Left ventricle myocardium inferior (tissue), 1 donor: ENCODE measurements around the gene ADCK2. TPM values are rescaled to one million over a fixed set of nuclear protein-coding genes. Genes with fewer than 3 reads are reported as not detected.
"Not testable (repeated sequence)": the region's sequence is repeated elsewhere in the genome, so short reads cannot be mapped to it uniquely, and the experiment has no call there.

ENCODE experiments used
- DNase-seq: peaks from one replicate; pipeline ENCODE4 v3.0.0-alpha.2; 2020
- H3K27ac ChIP-seq: fragments of 200-600 bp; replicated peaks from 2 replicates; pipeline ENCODE4 v1.8.0; 2021
- H3K27me3 ChIP-seq: fragments of 200-600 bp; 2 replicates; pipeline ENCODE4 v1.8.0; 2021; ENCODE audit warnings: low read depth
- H3K36me3 ChIP-seq: fragments of 200-600 bp; 2 replicates; pipeline ENCODE4 v1.8.0; 2021
- H3K4me1 ChIP-seq: fragments of 200-600 bp; 2 replicates; pipeline ENCODE4 v1.8.0; 2021
- H3K4me3 ChIP-seq: fragments of 200-600 bp; 2 replicates; pipeline ENCODE4 v1.8.0; 2021; ENCODE audit warnings: mild to moderate bottlenecking, moderate library complexity
- H3K9me3 ChIP-seq: fragments of 200-600 bp; replicated peaks from 2 replicates; pipeline ENCODE4 v1.8.0; 2021
- CTCF ChIP-seq: fragments of 200-600 bp; IDR thresholded peaks from 2 replicates; pipeline ENCODE4 v1.8.0; 2021; ENCODE audit warnings: antibody characterized with exemption, mild to moderate bottlenecking, borderline replicate concordance
- intact Hi-C: fragments of 100-400 bp; cut with micrococcal nuclease; formaldehyde crosslinking; loops from one replicate; pipeline ENCODE4 v1.11.0; 2022
- total RNA-seq: library from RNA; stranded (reverse); fragmentation: NEBNext Ultra II Directional; extraction: Animal tissue kit (Norgen Biotek cat#: 25700); gene quantifications from one replicate; pipeline ENCODE4 v1.2.1, GENCODE V29; 2021
- donor health status: DM: no; HTN: yes; CAD: no; lungs with severe emphysema.

Gene ADCK2
- total RNA-seq, 1 donor from 2014 or later, result 8.5 TPM

GRCh38 chr7:140655511-140656408, 17.0 kb upstream of the ADCK2 start:
- Histone ChIP-seq H3K9me3 (no peaks in the 10 kb centered on the region), H3K4me1 (peaks cover 34% of the 10 kb centered on the region), H3K36me3 (no peaks in the 10 kb centered on the region), H3K4me3 (peak overlapping the region; percentile 39), H3K27ac (peak overlapping the region; percentile 50), H3K27me3 (no peaks in the 10 kb centered on the region)
- no peak for TF ChIP-seq CTCF
- no peak for DNase-seq
- intact Hi-C loops, result no loop called here

DNA sequence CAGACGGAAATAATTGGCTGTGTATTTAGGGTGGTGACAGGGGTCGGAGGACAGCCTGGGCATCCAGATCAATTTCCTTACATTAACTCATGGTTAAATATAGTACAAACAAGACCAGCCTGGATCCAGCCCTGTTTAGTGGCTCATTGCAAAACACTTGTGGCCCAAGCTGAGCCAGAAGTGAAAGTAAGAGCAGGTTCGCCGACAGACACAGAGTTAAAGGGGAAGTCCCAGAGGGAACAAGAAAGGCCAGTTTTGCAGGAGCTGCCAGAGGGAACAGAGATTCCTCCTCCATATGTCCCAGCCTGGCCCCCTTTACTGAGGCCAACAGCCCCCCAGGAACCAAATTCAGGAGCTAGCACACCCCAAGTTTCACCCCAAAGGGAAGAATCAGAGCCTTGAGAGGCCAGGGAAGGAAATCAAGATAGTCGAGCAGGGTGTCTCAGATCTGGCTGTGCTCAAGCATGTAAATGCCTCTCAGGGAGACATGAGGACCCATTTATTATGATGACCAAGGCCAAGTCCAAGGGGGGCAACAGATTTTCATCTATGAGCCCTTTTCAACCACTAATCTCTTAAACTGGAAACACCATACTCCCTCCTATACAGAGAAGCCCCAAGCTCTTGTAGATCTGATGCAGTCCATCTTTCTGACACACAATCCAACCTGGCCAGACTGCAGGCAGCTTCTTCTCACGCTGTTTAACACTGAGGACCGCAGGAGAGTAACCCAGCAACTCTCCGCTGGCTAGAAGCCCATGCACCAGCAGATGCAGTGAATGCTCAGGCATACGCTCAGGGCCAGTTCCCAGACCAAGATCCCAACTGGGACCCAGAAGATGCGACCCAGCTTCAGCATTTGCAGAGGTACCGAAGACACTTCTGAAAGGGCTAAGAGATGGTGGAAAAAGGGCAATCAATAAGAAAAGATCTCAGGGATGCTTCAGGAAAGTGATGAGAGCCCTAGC, 15.9 kb upstream of the ADCK2 start:
- Histone ChIP-seq H3K27ac (peak overlapping the region; percentile 50), H3K4me3 (peak overlapping the region; percentile 39), H3K9me3 (no peaks in the 10 kb centered on the region), H3K4me1 (peaks cover 28% of the 10 kb centered on the region), H3K27me3 (no peaks in the 10 kb centered on the region), H3K36me3 (no peaks in the 10 kb centered on the region)
- no peak for DNase-seq
- intact Hi-C loops, result no loop called here
- no peak for TF ChIP-seq CTCF

GRCh38 chr7:140657891-140658290, 14.9 kb upstream of the ADCK2 start:
- intact Hi-C loops, result no loop called here
- Histone ChIP-seq H3K4me1 (peaks cover 27% of the 10 kb centered on the region), H3K9me3 (no peaks in the 10 kb centered on the region), H3K4me3 (no peak overlapping the region), H3K27me3 (no peaks in the 10 kb centered on the region), H3K36me3 (no peaks in the 10 kb centered on the region), H3K27ac (no peak overlapping the region)
- no peak for TF ChIP-seq CTCF
- no peak for DNase-seq

DNA sequence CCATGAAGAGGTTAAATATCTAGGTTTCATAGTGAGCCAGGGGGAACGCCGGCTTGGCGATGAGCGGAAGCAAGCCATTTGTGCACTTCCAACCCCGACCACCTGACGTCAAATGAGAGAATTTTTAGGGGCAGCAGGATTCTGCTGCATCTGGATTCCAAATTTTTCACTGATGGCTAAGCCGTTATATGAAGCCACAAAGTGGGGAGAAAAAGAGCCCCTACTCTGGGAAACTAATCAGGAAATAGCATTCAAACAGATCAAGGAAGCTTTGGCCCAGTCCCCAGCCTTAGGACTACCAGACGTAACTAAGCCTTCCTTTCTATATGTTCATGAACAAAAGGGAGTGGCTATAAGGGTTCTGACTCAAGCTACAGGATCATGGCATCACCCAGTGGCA, 12.9 kb upstream of the ADCK2 start:
- Histone ChIP-seq H3K4me3 (no peak overlapping the region), H3K9me3 (no peaks in the 10 kb centered on the region), H3K27me3 (no peaks in the 10 kb centered on the region), H3K36me3 (no peaks in the 10 kb centered on the region), H3K4me1 (peaks cover 18% of the 10 kb centered on the region), H3K27ac (no peak overlapping the region)
- TF ChIP-seq CTCF, result no peak
- intact Hi-C loops, result no loop called here
- DNase-seq, result no peak

DNA sequence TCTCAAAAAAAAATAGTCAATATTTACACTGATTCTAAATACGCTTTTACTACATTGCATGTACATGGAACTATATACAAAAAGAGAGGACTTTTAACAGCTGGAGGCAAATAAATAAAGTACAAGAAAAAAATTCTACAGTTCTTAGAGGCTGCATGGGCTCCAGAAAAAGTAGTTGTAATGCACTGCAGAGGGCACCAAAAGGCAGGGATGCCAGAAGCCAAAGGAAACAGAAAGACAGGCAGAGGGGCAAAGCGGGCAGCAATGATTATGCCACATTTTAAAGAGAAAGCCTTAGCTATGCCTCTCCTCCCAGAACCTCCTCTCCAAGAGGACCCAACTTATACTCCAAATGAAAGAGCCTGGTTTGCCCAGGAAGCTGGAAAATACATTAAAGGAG, 11.6 kb upstream of the ADCK2 start:
- DNase-seq, result no peak
- no peak for TF ChIP-seq CTCF
- Histone ChIP-seq H3K36me3 (no peaks in the 10 kb centered on the region), H3K4me1 (peaks cover 13% of the 10 kb centered on the region), H3K9me3 (no peaks in the 10 kb centered on the region), H3K27ac (no peak overlapping the region), H3K27me3 (no peaks in the 10 kb centered on the region), H3K4me3 (no peak overlapping the region)
- intact Hi-C loops, result no loop called here

DNA sequence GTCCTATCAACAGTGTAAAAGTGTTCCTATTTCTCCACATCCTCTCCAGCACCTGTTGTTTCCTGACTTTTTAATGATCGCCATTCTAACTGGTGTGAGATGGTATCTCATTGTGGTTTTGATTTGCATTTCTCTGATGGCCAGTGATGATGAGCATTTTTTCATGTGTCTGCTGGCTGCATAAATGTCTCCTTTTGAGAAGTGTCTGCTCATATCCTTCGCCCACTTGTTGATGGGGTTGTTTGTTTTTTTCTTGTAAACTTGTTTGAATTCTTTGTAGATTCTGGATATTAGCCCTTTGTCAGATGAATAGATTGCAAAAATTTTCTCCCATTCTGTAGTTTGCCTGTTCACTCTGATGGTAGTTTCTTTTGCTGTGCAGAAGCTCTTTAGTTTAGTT, 9.8 kb upstream of the ADCK2 start:
- H3K4me1 ChIP-seq, H3K4me3 ChIP-seq, H3K9me3 ChIP-seq, DNase-seq, H3K36me3 ChIP-seq, intact Hi-C loops, H3K27me3 ChIP-seq, H3K27ac ChIP-seq: not testable (repeated sequence)
